DOHH2 (cell line): Measurements from ENCODE around the gene ITPR2.

Experiments
- CTCF ChIP-seq: fragments of 200-600 bp; sonication (generic); IDR thresholded peaks from one replicate; pipeline ENCODE4 v1.5.1; 2014; ENCODE audit warnings: antibody characterized with exemption, mild to moderate bottlenecking, low read depth, low read length; ENCODE audit not compliant: poor library complexity, severe bottlenecking
- EZH2phosphoT487 ChIP-seq: fragments of 200-600 bp; sonication (generic); IDR thresholded peaks from 2 replicates; pipeline ENCODE4 v1.6.1; 2017; ENCODE audit warnings: borderline replicate concordance, mild to moderate bottlenecking, antibody characterized with exemption, low read length, moderate library complexity, mixed read lengths

GRCh38 chr12:26741584-26742227, 91.3 kb downstream of the ITPR2 start:
- TF ChIP-seq CTCF (no peak), EZH2phosphoT487 (no peak)
